ENCODE measurements around the gene FOXN1.

GRCh38 chr17:28470914-28471366 lies 35.2 kb upstream of the FOXN1 start:
- TF ChIP-seq CTCF (IDR thresholded peaks at IDR 0.05) (no peak), POLR2A (IDR thresholded peaks at IDR 0.05) (no peak)

Measured in body of pancreas (tissue), 4 donors.